Heart left ventricle (tissue), 13 donors: ENCODE results near the gene ZNF804B.

Experiments used
- POLR2A ChIP-seq, 2 donors: fragments of 450-650 bp; IDR thresholded peaks; one replicate each; pipeline ENCODE4 v1.6.1; 2017; ENCODE audit warnings: antibody characterized with exemption in 2 of 2, mild to moderate bottlenecking in 2 of 2, moderate library complexity in 2 of 2
- TF ChIP-seq, protein P1 (sequence below), 12 donors: fragments of 200-600 bp; sonication (generic) in 4 of 12; IDR thresholded peaks; one replicate each; pipeline versions ENCODE4 v1.5.0 to v1.8.0; 2018 to 2022; ENCODE audit warnings: antibody characterized with exemption in 12 of 12, mild to moderate bottlenecking in 5 of 12
- donor health status: ischemic (EF 13 %, LVEDD 7.1; RV severe dilation, severe dysfunction).
- donor health status: DM: no; HTN: yes; CAD: no.
- donor health status: DM: no; HTN: no; CAD: no.
- donor health status: ischemic (EF 25% LVEDD 6.9; RV normal size, moderate dysfunction).
- donor health status: ischemic (EF 25% LVEDD 5.7; RV mildly dilated, moderate dysfunction).
- donor health status: ischemic (EF 35%, LVEDD 5.7; RV mildly dilated, moderate dysfunction).
- donor health status: nonischemic (EF 11% LVEDD 7.7; RV severe dilation, severe dysfunction).
- donor health status: DM: yes; HTN: yes; CAD: no.
- donor health status: PGD.
- donor health status: ischemic (EF 29% LVEDD 5.4; RV normal size, mild dysfunction).
- donor health status: nonischemic (EF 23%, LVEDD 6.1; RV moderate dilation, normal function).

DNA sequence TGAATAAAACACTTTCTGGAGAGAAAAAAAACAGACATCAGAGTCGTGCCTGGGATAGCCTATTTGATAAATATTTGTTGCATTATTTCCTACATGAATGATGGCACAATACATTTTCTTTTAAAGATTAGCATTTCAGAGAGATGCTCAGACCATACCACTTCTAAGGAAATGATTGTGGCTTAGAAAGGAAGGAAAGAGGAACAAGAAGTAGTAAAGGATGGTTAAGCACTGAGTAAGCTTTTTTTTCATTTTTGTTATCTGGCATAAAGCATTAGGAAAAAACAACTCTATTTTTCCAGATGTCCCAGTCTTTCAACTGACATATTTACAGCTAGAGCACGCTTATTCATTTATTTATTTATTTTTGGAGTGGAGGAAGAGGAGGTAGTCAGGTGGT, 294.9 kb downstream of the ZNF804B start:
- TF ChIP-seq, protein P1, sequence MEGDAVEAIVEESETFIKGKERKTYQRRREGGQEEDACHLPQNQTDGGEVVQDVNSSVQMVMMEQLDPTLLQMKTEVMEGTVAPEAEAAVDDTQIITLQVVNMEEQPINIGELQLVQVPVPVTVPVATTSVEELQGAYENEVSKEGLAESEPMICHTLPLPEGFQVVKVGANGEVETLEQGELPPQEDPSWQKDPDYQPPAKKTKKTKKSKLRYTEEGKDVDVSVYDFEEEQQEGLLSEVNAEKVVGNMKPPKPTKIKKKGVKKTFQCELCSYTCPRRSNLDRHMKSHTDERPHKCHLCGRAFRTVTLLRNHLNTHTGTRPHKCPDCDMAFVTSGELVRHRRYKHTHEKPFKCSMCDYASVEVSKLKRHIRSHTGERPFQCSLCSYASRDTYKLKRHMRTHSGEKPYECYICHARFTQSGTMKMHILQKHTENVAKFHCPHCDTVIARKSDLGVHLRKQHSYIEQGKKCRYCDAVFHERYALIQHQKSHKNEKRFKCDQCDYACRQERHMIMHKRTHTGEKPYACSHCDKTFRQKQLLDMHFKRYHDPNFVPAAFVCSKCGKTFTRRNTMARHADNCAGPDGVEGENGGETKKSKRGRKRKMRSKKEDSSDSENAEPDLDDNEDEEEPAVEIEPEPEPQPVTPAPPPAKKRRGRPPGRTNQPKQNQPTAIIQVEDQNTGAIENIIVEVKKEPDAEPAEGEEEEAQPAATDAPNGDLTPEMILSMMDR (IDR thresholded peaks at IDR 0.05), result no peak
- TF ChIP-seq POLR2A (IDR thresholded peaks at IDR 0.05), result no peak
